IMR-90 (cell line): ENCODE results near the gene COL3A1. TPM values are rescaled to one million over a fixed set of nuclear protein-coding genes. Genes with fewer than 3 reads are reported as not detected.
A peak's percentile ranks its signal among the peaks of the same experiment; 100 is the strongest.

Experiments used
- ATAC-seq: fragments of 200-7000 bp; cut with Tn5 transposase; 2 replicates; pipeline ENCODE4 v1.9.1; 2020; ENCODE audit warnings: low read depth, mild to moderate bottlenecking, moderate library complexity
- BruUV-seq: library from RNA; stranded (reverse); fragments of 400-500 nt; replicated peaks from 2 replicates; lab custom pipeline; 2021; lab: Mats Ljungman, UMichigan
- CTCF ChIA-PET: fragments of 300-600 bp; formaldehyde crosslinking; extraction: SDS; loops from one replicate; lab custom pipeline; 2021; ENCODE audit warnings: antibody characterized with exemption; lab: Yijun Ruan, JAX
- POLR2A ChIA-PET: fragments of 300-600 bp; sonication (Branson Sonifier 250); formaldehyde crosslinking; loops from one replicate; lab custom pipeline; 2022; ENCODE audit warnings: antibody characterized with exemption; ENCODE audit not compliant: unreplicated experiment; lab: Charles Lee
- DNase-seq: peaks from one replicate; pipeline ENCODE4 v3.0.0; 2013
- H2AFZ ChIP-seq: replicated peaks from 2 replicates; pipeline ENCODE3; 2013; ENCODE audit warnings: low read length, mild to moderate bottlenecking; ENCODE audit not compliant: poor library complexity
- H2AK5ac ChIP-seq: 2 replicates; pipeline ENCODE4 v1.6.1; 2013; ENCODE audit warnings: low read depth, low read length, inconsistent platforms
- H2AK9ac ChIP-seq: replicated peaks from 2 replicates; pipeline ENCODE3; 2013; ENCODE audit warnings: mild to moderate bottlenecking, low read depth, low read length, moderate library complexity; ENCODE audit not compliant: poor library complexity
- H2BK120ac ChIP-seq: 2 replicates; pipeline ENCODE4 v1.6.1; 2013; ENCODE audit warnings: low read depth, low read length, inconsistent platforms
- H2BK15ac ChIP-seq: 3 replicates; pipeline ENCODE4 v1.6.1; 2013; ENCODE audit warnings: low read depth, low read length, inconsistent platforms
- H2BK20ac ChIP-seq: 2 replicates; pipeline ENCODE4 v1.6.1; 2013; ENCODE audit warnings: low read depth, mild to moderate bottlenecking, inconsistent platforms, low read length, moderate library complexity
- H2BK5ac ChIP-seq: 2 replicates; pipeline ENCODE4 v1.6.1; 2013; ENCODE audit warnings: mild to moderate bottlenecking, low read depth, low read length, inconsistent platforms; ENCODE audit not compliant: poor library complexity, severe bottlenecking
- H3K14ac ChIP-seq: replicated peaks from 2 replicates; pipeline ENCODE4 v1.6.1; 2013; ENCODE audit warnings: low read depth, low read length, inconsistent platforms
- H3K18ac ChIP-seq: 2 replicates; pipeline ENCODE4 v1.6.1; 2013; ENCODE audit warnings: low read depth, low read length, control low read depth
- H3K23ac ChIP-seq: 2 replicates; pipeline ENCODE4 v1.6.1; 2013; ENCODE audit warnings: low read depth, low read length, inconsistent platforms
- H3K27ac ChIP-seq: 2 replicates; pipeline ENCODE4 v1.5.1; 2013; ENCODE audit warnings: mild to moderate bottlenecking, control low read depth, low read length; ENCODE audit not compliant: insufficient read depth
- H3K27me3 ChIP-seq: 2 replicates; pipeline ENCODE4 v1.6.1; 2013; ENCODE audit warnings: low read length; ENCODE audit not compliant: control insufficient read depth, insufficient read depth
- H3K36me3 ChIP-seq: 2 replicates; pipeline ENCODE4 v1.6.1; 2013; ENCODE audit warnings: low read length, mixed read lengths; ENCODE audit not compliant: control insufficient read depth, insufficient read depth
- H3K4ac ChIP-seq: 2 replicates; pipeline ENCODE4 v1.6.1; 2013; ENCODE audit warnings: low read depth, low read length, inconsistent platforms
- H3K4me1 ChIP-seq: 2 replicates; pipeline ENCODE4 v1.6.1; 2013; ENCODE audit warnings: low read length, mixed read lengths; ENCODE audit not compliant: control insufficient read depth, insufficient read depth
- H3K4me2 ChIP-seq: 2 replicates; pipeline ENCODE4 v1.6.1; 2013; ENCODE audit warnings: low read depth, mild to moderate bottlenecking, control low read depth, low read length, moderate library complexity
- H3K4me3 ChIP-seq: 2 replicates; pipeline ENCODE4 v1.5.1; 2013; ENCODE audit warnings: low read depth, mild to moderate bottlenecking, control low read depth, low read length, moderate library complexity; ENCODE audit not compliant: insufficient read depth
- H3K56ac ChIP-seq: 2 replicates; pipeline ENCODE4 v1.6.1; 2013; ENCODE audit warnings: low read length, inconsistent platforms; ENCODE audit not compliant: insufficient read depth; ENCODE audit errors: extremely low read depth
- H3K79me1 ChIP-seq, 2 experiments: 2 replicates each; pipeline ENCODE4 v1.6.1; 2013; ENCODE audit warnings: low read length in 2 of 2, inconsistent platforms in 1 of 2, low read depth in 1 of 2
- H3K9ac ChIP-seq: 2 replicates; pipeline ENCODE4 v1.6.1; 2013; ENCODE audit warnings: low read depth, low read length, control low read depth
- H3K9me1 ChIP-seq: 2 replicates; pipeline ENCODE4 v1.6.1; 2013; ENCODE audit warnings: low read length, inconsistent platforms; ENCODE audit not compliant: insufficient read depth
- H3K9me3 ChIP-seq: 2 replicates; pipeline ENCODE4 v1.6.1; 2013; ENCODE audit warnings: low read length; ENCODE audit not compliant: control insufficient read depth, insufficient read depth
- H4K20me1 ChIP-seq: 2 replicates; pipeline ENCODE4 v1.6.1; 2013; ENCODE audit warnings: low read length, inconsistent platforms; ENCODE audit not compliant: insufficient read depth
- H4K5ac ChIP-seq: 2 replicates; pipeline ENCODE4 v1.6.1; 2013; ENCODE audit warnings: mild to moderate bottlenecking, low read depth, low read length, control low read depth
- H4K8ac ChIP-seq, 2 experiments: 2 replicates each; pipeline ENCODE4 v1.6.1; 2013; ENCODE audit warnings: low read depth in 2 of 2, low read length in 2 of 2, control low read depth in 1 of 2, inconsistent platforms in 1 of 2
- H4K91ac ChIP-seq: 2 replicates; pipeline ENCODE4 v1.6.1; 2013; ENCODE audit warnings: low read depth, low read length, inconsistent platforms; ENCODE audit not compliant: insufficient read depth
- BHLHE40 ChIP-seq: fragments of 150-350 bp; IDR thresholded peaks from 2 replicates; pipeline ENCODE4 v1.6.1; 2016; ENCODE audit warnings: mild to moderate bottlenecking, low read depth, low read length
- CEBPB ChIP-seq: IDR thresholded peaks from 2 replicates; pipeline ENCODE4 v1.6.1; 2012; ENCODE audit warnings: low read depth, low read length, improper control_type of control experiment
- CTCF ChIP-seq: conservative IDR thresholded peaks from 2 replicates; pipeline ENCODE4 v1.5.1; 2012; ENCODE audit warnings: mild to moderate bottlenecking, low read depth, low read length, improper control_type of control experiment
- ELK1 ChIP-seq: fragments of 150-350 bp; IDR thresholded peaks from 2 replicates; pipeline ENCODE4 v1.6.1; 2016; ENCODE audit warnings: low read depth, mild to moderate bottlenecking, low read length, moderate library complexity, borderline replicate concordance
- FOS ChIP-seq: fragments of 150-350 bp; IDR thresholded peaks from 2 replicates; pipeline ENCODE4 v1.6.1; 2016; ENCODE audit warnings: low read depth, low read length
- MAFK ChIP-seq: IDR thresholded peaks from 2 replicates; pipeline ENCODE4 v1.6.1; 2012; ENCODE audit warnings: low read depth, low read length, improper control_type of control experiment
- MAZ ChIP-seq: IDR thresholded peaks from 2 replicates; pipeline ENCODE4 v1.6.1; 2012; ENCODE audit warnings: low read depth, mild to moderate bottlenecking, low read length, improper control_type of control experiment, moderate library complexity, borderline replicate concordance
- NFE2L2 ChIP-seq: fragments of 150-350 bp; IDR thresholded peaks from 2 replicates; pipeline ENCODE4 v1.6.1; 2016; ENCODE audit warnings: low read depth, mild to moderate bottlenecking, low read length
- RAD21 ChIP-seq: IDR thresholded peaks from 2 replicates; pipeline ENCODE4 v1.6.1; 2012; ENCODE audit warnings: low read length, improper control_type of control experiment
- RCOR1 ChIP-seq: IDR thresholded peaks from 2 replicates; pipeline ENCODE4 v1.6.1; 2012; ENCODE audit warnings: mild to moderate bottlenecking, low read length, improper control_type of control experiment; ENCODE audit not compliant: insufficient replicate concordance
- SMC3 ChIP-seq: fragments of 150-350 bp; IDR thresholded peaks from 2 replicates; pipeline ENCODE4 v1.6.1; 2016; ENCODE audit warnings: low read depth, mild to moderate bottlenecking, antibody characterized with exemption, low read length, moderate library complexity
- WGBS, 2 experiments: methylation state at CpG; one replicate each; pipeline versions ENCODE4 v1.1.5 to v1.1.7; 2013; ENCODE audit warnings: missing lambda C conversion rate in 2 of 2; ENCODE audit not compliant: insufficient read length in 1 of 2; ENCODE audit errors: extremely low coverage in 2 of 2; 5-methylcytosine and 5-hydroxymethylcytosine counted together
- dilution Hi-C: fragments of 300-500 bp; cut with HindIII; formaldehyde crosslinking; loops from one replicate; pipeline ENCODE4 v1.14.3; 2018; ENCODE audit warnings: low sequenced_read_pairs; ENCODE audit not compliant: unreplicated experiment
- in situ Hi-C: fragments of 300-500 bp; cut with MboI; formaldehyde crosslinking; loops from 3 replicates; pipeline ENCODE4 v1.14.3; 2019; ENCODE audit warnings: low sequenced_read_pairs, inconsistent platforms, mixed read lengths
- intact Hi-C: fragments of 100-400 bp; cut with micrococcal nuclease; formaldehyde crosslinking; loops from 2 replicates; pipeline ENCODE4 v1.10.0; 2022
- polyA plus RNA-seq, 3 experiments: library from polyadenylated mRNA; depleted of rRNA; stranded (reverse); fragments of >200 nt; gene quantifications; 2 replicates each; pipeline ENCODE4 v1.2.3, GENCODE V29; 2012; ENCODE audit warnings: low replicate concordance in 1 of 3
- total RNA-seq: library from RNA; depleted of rRNA; stranded (reverse); fragments of >200 nt; gene quantifications from 2 replicates; pipeline ENCODE4 v1.2.3, GENCODE V29; 2012
- TF ChIP-seq, protein P1 (sequence below): fragments of 150-350 bp; IDR thresholded peaks from 2 replicates; pipeline ENCODE4 v1.6.1; 2017; ENCODE audit warnings: mild to moderate bottlenecking, antibody characterized with exemption, low read length, low read depth

Gene COL3A1
- total and polyA plus RNA-seq, 2 of the 4 experiments (the other 2 are of a cell fraction), result 402 to 408 TPM

DNA sequence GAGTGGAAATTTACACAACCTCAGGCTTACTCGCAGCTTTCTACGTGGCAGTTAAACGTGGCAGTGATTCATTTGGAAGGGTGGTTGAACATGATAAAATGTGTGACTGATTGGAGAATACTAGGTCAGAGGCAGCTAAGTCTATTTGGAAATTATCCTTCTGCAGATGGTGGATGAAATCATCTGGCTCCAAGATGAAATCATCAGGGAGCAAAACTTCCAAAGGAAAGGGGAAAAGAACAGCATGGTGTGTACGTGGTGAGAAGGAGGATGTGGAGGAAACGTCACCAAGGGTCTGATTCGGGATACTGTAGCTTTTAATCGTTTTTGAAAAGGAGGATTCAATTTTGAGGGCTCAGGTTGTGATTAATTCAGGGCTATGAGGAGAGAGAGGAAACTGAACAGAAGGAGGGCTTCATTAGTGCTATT is 47.9 kb downstream of the COL3A1 start:
- no peak overlapping the region for H3K4me3 ChIP-seq
- no peaks in the 10 kb centered on the region for H3K9me3 ChIP-seq
- ATAC-seq, result peak; percentile 4; the same call in 1 of the 2 replicates
- H3K4ac ChIP-seq, result peak overlapping the region; percentile 71
- H3K14ac ChIP-seq, result peak overlapping the region; percentile 82
- peak overlapping the region in 1 of 2 experiments; percentile 38; a peak in 2 of 4 replicates for H4K8ac ChIP-seq
- no peak for TF ChIP-seq RAD21
- no peak for TF ChIP-seq MAZ
- no peak for TF ChIP-seq NFE2L2
- TF ChIP-seq CEBPB, result peak; percentile 25; the same call in 1 of the 2 replicates
- TF ChIP-seq RCOR1, result no peak
- no peak for TF ChIP-seq MAFK
- TF ChIP-seq, protein P1, sequence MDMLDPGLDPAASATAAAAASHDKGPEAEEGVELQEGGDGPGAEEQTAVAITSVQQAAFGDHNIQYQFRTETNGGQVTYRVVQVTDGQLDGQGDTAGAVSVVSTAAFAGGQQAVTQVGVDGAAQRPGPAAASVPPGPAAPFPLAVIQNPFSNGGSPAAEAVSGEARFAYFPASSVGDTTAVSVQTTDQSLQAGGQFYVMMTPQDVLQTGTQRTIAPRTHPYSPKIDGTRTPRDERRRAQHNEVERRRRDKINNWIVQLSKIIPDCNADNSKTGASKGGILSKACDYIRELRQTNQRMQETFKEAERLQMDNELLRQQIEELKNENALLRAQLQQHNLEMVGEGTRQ, result no peak
- no peak for TF ChIP-seq SMC3
- TF ChIP-seq FOS, result peak; percentile 32; the same call in 1 of the 2 replicates
- no peak for TF ChIP-seq CTCF
- 0 out of 2 replicates have a peak, but pooled peaks have one; percentile 51 for TF ChIP-seq BHLHE40
- no peak for TF ChIP-seq ELK1
- intact Hi-C loops (no loop called here), dilution Hi-C loops (no loop called here), in situ Hi-C loops (no loop called here)
- peak overlapping the region; percentile 22; the same call in 1 of the 2 replicates for H4K91ac ChIP-seq
- peak overlapping the region; percentile 22; the same call in 1 of the 2 replicates for H2BK20ac ChIP-seq
- peak overlapping the region; percentile 86; the same call in 1 of the 2 replicates for H3K18ac ChIP-seq
- BruUV-seq, result no TSS peak
- no peaks in the 10 kb centered on the region; the same call in 1 of the 2 replicates for H3K9me1 ChIP-seq
- ChIA-PET CTCF (interaction anchor here (0.6 to 0.7 kb wide), 2 partner anchors 24 to 44 kb away, joined by 4 to 7 read pairs; no protein-coding TSS in a partner anchor), POLR2A (no interaction called here)
- H3K36me3 ChIP-seq, result no peaks in the 10 kb centered on the region
- H3K79me1 ChIP-seq, result peaks cover 4 to 8% of the 10 kb centered on the region in 2 experiments; a peak in 2 of 4 replicates
- H3K56ac ChIP-seq, result no peak overlapping the region
- H2AK5ac ChIP-seq, result peak overlapping the region; percentile 24; the same call in 1 of the 2 replicates
- no peak overlapping the region for H2AK9ac ChIP-seq
- H2BK5ac ChIP-seq, result peak overlapping the region; percentile 97
- H3K4me1 ChIP-seq, result peaks cover 10% of the 10 kb centered on the region
- H2BK15ac ChIP-seq, result peak overlapping the region; percentile 4; the same call in 1 of the 3 replicates
- peak overlapping the region; percentile 70 for H3K23ac ChIP-seq
- no peaks in the 10 kb centered on the region for H3K27me3 ChIP-seq
- peak; percentile 93 for DNase-seq
- WGBS, 2 experiments, result 61% methylated on average over 5 of the region's 7 CpGs; no CpG with 5 or more reads in 1 of the 2 experiments
- H2AFZ ChIP-seq, result no peak overlapping the region
- no peaks in the 10 kb centered on the region for H4K20me1 ChIP-seq
- H3K27ac ChIP-seq, result peak overlapping the region; percentile 43
- H3K9ac ChIP-seq, result no peak overlapping the region
- peak overlapping the region; percentile 48; the same call in 1 of the 2 replicates for H2BK120ac ChIP-seq
- H3K4me2 ChIP-seq, result peak overlapping the region; percentile 37; the same call in 1 of the 2 replicates
- peak overlapping the region; percentile 78; the same call in 1 of the 2 replicates for H4K5ac ChIP-seq
